ENCODE measurements around the gene XPO4. TPM values are rescaled to one million over a fixed set of nuclear protein-coding genes. Genes with fewer than 3 reads are reported as not detected.

Gene XPO4
- total and polyA plus RNA-seq, 2 donors (not counting 3 experiments of a cell fraction or from before 2014, with no cell fraction given): 6.0 to 22.5 TPM

- ChIA-PET POLR2A (no interaction called here), CTCF (interaction anchor here (1.0 to 3.4 kb wide), 5 partner anchors 10 to 125 kb away, joined by 3 to 13 read pairs (median 8); no protein-coding TSS in a partner anchor)
- peaks cover 2 to 3% of the 10 kb centered on the region in 2 experiments for H3K36me3 ChIP-seq (ENCODE audit: control insufficient read depth in 2 of 2, extremely low read depth in 1 of 2, insufficient read depth in 2 of 2, low read length in 2 of 2)
- TF ChIP-seq MYC (IDR thresholded peaks at IDR 0.05; ENCODE audit: low read depth, low read length) (no peak), EZH2 (IDR thresholded peaks at IDR 0.05; ENCODE audit: borderline replicate concordance, low read depth, low read length, severe bottlenecking) (no peak), POLR2A (IDR thresholded peaks at IDR 0.05; ENCODE audit: low read depth, low read length) (no peak), GATA2 (IDR thresholded peaks at IDR 0.05; ENCODE audit: insufficient read depth, insufficient read length, low read depth, low read length) (no peak), FOS (IDR thresholded peaks at IDR 0.05; ENCODE audit: borderline replicate concordance, insufficient read depth, low read length) (no peak), MAX (IDR thresholded peaks at IDR 0.05; ENCODE audit: insufficient read depth, insufficient read length) (no peak), JUN (IDR thresholded peaks at IDR 0.05; ENCODE audit: borderline replicate concordance, insufficient read depth, insufficient read length, low read depth) (no peak), CTCF (IDR thresholded peaks at IDR 0.05; ENCODE audit: extremely low read depth in 1 of 2, insufficient read depth in 1 of 2, low read depth in 1 of 2, low read length in 2 of 2) (no peak), POLR2AphosphoS5 (IDR thresholded peaks at IDR 0.05; ENCODE audit: insufficient read depth, low read depth, low read length) (no peak)
- DNase-seq (ENCODE audit: low read depth, low spot score): no peak
- H3K4me3 ChIP-seq (replicated peaks in 1 of 3; ENCODE audit: insufficient read depth in 1 of 3, low read depth in 1 of 3, low read length in 3 of 3): no peak overlapping the region
- intact Hi-C loops (cut with micrococcal nuclease) (no loop called here), dilution Hi-C loops (cut with MboI; ENCODE audit: extremely low pct_ligation_motif_present, low sequenced_read_pairs) (no loop called here)
- no peak overlapping the region for H3K4me2 ChIP-seq (ENCODE audit: insufficient read depth, low read length)
- no peaks in the 10 kb centered on the region for H4K20me1 ChIP-seq (replicated peaks; ENCODE audit: control insufficient read depth, extremely low read depth, insufficient read depth, low read length)
- FAIRE-seq: no peak
- H3K27ac ChIP-seq (ENCODE audit: insufficient read depth, low read depth, low read length): no peak overlapping the region
- no peak overlapping the region for H2AFZ ChIP-seq (ENCODE audit: low read depth, low read length)
- no peaks in the 10 kb centered on the region for H3K27me3 ChIP-seq (ENCODE audit: control insufficient read depth in 2 of 2, insufficient read depth in 2 of 2, low read length in 2 of 2)
- H3K9me1 ChIP-seq (replicated peaks; ENCODE audit: control insufficient read depth, extremely low read depth, insufficient read depth, low read length): no peaks in the 10 kb centered on the region
- no TSS peak for BruUV-seq (replicated peaks)
- no peaks in the 10 kb centered on the region for H3K9me3 ChIP-seq (replicated peaks; ENCODE audit: control insufficient read depth, insufficient read depth, low read length)
- no peaks in the 10 kb centered on the region for H3K79me2 ChIP-seq (ENCODE audit: control insufficient read depth, insufficient read depth, low read length)
- H3K9ac ChIP-seq (replicated peaks; ENCODE audit: extremely low read depth, insufficient read depth, low read length): no peak overlapping the region
- no peaks in the 10 kb centered on the region for H3K4me1 ChIP-seq (ENCODE audit: control insufficient read depth, extremely low read depth, insufficient read depth, low read length)
Measured at GRCh38 chr13:20833900-20834679, 68.5 kb downstream of the XPO4 start.

All from endothelial cell of umbilical vein (primary cell).